Left lung (tissue), 10 donors: ENCODE measurements around the gene TMEM132A. TPM values are rescaled to one million over a fixed set of nuclear protein-coding genes. Genes with fewer than 3 reads are reported as not detected.

Experiments used
- ATAC-seq: fragments of 200-7000 bp; cut with Tn5 transposase; one replicate; pipeline ENCODE4 v1.9.1; 2020; ENCODE audit warnings: moderate library complexity
- DNase-seq, 4 donors: peaks; one replicate each; pipeline ENCODE4 v3.0.0-alpha.2; 2013 to 2020
- H3K27ac ChIP-seq, 2 donors: fragments of 200-600 bp; sonication (generic) in 1 of 2; one replicate each; pipeline versions ENCODE4 v1.5.0 to v1.8.0; 2020 to 2021
- H3K27me3 ChIP-seq, 2 donors: fragments of 200-600 bp; sonication (generic) in 1 of 2; one replicate each; pipeline versions ENCODE4 v1.5.0 to v1.8.0; 2020 to 2021
- H3K36me3 ChIP-seq, 2 donors: fragments of 200-600 bp; sonication (generic) in 1 of 2; one replicate each; pipeline versions ENCODE4 v1.5.0 to v1.8.0; 2020 to 2021
- H3K4me1 ChIP-seq, 2 donors: fragments of 200-600 bp; one replicate each; pipeline ENCODE4 v1.8.0; 2021
- H3K4me3 ChIP-seq, 2 donors: fragments of 200-600 bp; sonication (generic) in 1 of 2; one replicate each; pipeline versions ENCODE4 v1.5.0 to v1.8.0; 2020 to 2021; ENCODE audit warnings: mild to moderate bottlenecking in 1 of 2
- H3K9me3 ChIP-seq, 2 donors: fragments of 200-600 bp; sonication (generic) in 1 of 2; one replicate each; pipeline versions ENCODE4 v1.5.0 to v1.8.0; 2020 to 2021
- intact Hi-C, 2 donors: fragments of 100-400 bp; cut with DNase I; formaldehyde crosslinking; loops; one replicate each; pipeline versions ENCODE4 v1.11.2 to v1.14.2; 2022
- polyA plus RNA-seq, 6 donors: library from polyadenylated mRNA; unstranded; fragments of 120-200 nt; gene quantifications; one replicate each; pipeline ENCODE4 v1.2.1, GENCODE V29; 2013; ENCODE audit not compliant: insufficient read length in 6 of 6
- total RNA-seq, 2 donors: library from RNA; stranded (reverse); fragmentation: NEBNext Ultra II Directional; extraction: Animal tissue kit (Norgen Biotek cat#: 25700); gene quantifications; one replicate each; pipeline ENCODE4 v1.2.1, GENCODE V29; 2021
- TF ChIP-seq, protein P1 (sequence below), 2 donors: fragments of 200-600 bp; sonication (generic) in 1 of 2; IDR thresholded peaks; one replicate each; pipeline versions ENCODE4 v1.5.0 to v1.8.0; 2021; ENCODE audit warnings: antibody characterized with exemption in 2 of 2
- donor health status: DM: no; HTN: yes; CAD: no.
- donor health status: DM: no; HTN: no; CAD: no.

The TMEM132A gene
- total and polyA plus RNA-seq, 8 donors = 12.3 to 67.8 (median 43.2) TPM

DNA sequence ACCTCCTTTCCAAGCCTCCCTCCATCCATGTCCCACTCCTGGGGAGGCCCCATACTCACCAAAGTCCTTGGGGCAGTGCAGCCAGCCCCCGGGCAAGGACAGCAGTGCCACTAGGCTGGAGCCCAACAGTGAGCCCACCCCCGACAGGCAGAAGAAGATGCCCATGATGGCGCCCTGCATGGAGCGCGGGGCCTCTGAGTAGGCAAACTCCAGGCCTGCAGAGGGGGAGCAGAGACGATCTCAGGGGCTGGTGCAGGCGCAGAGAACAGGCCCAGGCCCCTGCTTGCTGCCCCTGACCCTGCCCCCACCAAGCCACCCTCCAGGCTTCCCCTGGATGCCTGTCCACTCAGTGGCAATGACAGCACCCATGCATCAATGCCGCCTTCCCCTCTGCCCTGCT, 13.6 kb downstream of the TMEM132A start:
- intact Hi-C loops = no loop called here
- TF ChIP-seq, protein P1, sequence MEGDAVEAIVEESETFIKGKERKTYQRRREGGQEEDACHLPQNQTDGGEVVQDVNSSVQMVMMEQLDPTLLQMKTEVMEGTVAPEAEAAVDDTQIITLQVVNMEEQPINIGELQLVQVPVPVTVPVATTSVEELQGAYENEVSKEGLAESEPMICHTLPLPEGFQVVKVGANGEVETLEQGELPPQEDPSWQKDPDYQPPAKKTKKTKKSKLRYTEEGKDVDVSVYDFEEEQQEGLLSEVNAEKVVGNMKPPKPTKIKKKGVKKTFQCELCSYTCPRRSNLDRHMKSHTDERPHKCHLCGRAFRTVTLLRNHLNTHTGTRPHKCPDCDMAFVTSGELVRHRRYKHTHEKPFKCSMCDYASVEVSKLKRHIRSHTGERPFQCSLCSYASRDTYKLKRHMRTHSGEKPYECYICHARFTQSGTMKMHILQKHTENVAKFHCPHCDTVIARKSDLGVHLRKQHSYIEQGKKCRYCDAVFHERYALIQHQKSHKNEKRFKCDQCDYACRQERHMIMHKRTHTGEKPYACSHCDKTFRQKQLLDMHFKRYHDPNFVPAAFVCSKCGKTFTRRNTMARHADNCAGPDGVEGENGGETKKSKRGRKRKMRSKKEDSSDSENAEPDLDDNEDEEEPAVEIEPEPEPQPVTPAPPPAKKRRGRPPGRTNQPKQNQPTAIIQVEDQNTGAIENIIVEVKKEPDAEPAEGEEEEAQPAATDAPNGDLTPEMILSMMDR (IDR thresholded peaks at IDR 0.05) = no peak
- H3K36me3 ChIP-seq = peaks cover 0 to 71% of the 10 kb centered on the region in 2 donors
- DNase-seq (no peak), ATAC-seq (no peak)
- H3K9me3 ChIP-seq = no peaks in the 10 kb centered on the region
- peaks cover 0 to 6% of the 10 kb centered on the region in 2 donors for H3K4me1 ChIP-seq
- H3K4me3 ChIP-seq = no peak overlapping the region
- H3K27me3 ChIP-seq = no peaks in the 10 kb centered on the region
- H3K27ac ChIP-seq = peak overlapping the region in 1 of 2 donors; percentile 53

DNA sequence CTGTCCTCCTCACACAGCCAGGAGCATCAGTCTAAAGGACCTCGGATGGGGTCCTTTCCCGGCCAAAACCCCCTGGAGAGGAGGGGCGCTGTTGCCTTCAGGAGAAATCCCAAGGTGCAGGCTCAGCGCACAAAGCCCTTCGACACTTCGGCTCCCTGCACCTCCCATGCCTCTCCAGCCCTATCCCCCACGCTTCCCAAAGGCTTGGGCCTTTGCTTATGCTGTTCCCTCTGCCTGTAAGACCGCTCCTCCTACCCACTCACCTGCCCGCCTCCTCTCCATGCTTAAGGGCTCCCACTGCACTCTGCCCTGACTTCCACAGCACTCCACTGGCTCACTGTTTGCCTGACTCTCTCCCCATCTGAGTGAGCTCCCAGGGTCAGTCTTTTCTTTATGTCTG, 14.2 kb downstream of the TMEM132A start:
- H3K36me3 ChIP-seq = peaks cover 0 to 78% of the 10 kb centered on the region in 2 donors
- no peak for ATAC-seq
- TF ChIP-seq, protein P1 (IDR thresholded peaks at IDR 0.05) = no peak
- DNase-seq = no peak
- H3K27ac ChIP-seq = no peak overlapping the region
- no peaks in the 10 kb centered on the region for H3K9me3 ChIP-seq
- peaks cover 4 to 12% of the 10 kb centered on the region in 2 donors for H3K4me1 ChIP-seq
- intact Hi-C loops = no loop called here
- no peaks in the 10 kb centered on the region for H3K27me3 ChIP-seq
- H3K4me3 ChIP-seq = no peak overlapping the region

DNA sequence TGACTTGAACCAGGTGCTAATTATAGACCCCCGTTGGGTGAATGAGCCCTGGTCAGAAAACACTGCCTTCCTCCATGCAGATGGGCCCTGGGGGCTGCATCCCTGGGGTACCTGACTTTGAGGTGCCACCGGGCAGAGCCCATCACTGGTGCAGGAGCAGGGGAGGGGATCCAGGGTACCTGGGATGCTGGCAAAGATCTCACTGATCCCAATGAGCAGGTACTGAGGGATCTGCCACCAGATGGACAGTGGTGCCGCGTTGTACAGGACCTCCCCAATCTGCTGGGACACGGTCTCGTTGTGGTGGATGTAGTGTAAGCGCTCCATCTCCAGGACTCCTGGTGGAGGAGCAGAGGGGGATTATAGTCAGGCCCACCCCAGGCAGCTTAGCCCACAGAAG, 15.0 kb downstream of the TMEM132A start:
- ATAC-seq (no peak), DNase-seq (peak in 1 of 4 donors; percentile 22)
- intact Hi-C loops = no loop called here
- TF ChIP-seq, protein P1 (IDR thresholded peaks at IDR 0.05) = no peak
- no peak overlapping the region for H3K27ac ChIP-seq
- no peaks in the 10 kb centered on the region for H3K27me3 ChIP-seq
- H3K4me3 ChIP-seq = no peak overlapping the region
- H3K36me3 ChIP-seq = peaks cover 0 to 86% of the 10 kb centered on the region in 2 donors
- H3K9me3 ChIP-seq = no peaks in the 10 kb centered on the region
- H3K4me1 ChIP-seq = peaks cover 4 to 15% of the 10 kb centered on the region in 2 donors

DNA sequence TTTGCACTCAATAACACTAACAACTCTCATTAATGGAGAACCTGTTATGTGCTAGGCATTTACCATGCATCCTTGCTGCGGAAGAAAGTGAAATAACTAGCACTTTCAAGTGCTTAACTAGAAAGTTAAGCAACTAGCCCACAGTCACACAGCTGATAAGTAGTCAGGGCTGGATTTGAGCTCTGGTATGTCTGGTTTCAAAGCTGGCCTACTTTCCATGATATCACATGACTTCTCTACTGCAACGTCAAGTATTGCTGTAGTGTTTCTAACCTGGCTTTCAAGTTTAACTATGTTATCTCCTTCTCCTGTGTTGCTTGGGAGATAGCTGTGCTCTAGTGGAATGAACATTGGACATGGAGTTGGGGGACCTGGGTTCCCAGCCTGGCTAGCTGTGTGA, 15.6 kb downstream of the TMEM132A start:
- peak in 2 of 4 donors; percentile 27 to 54 for DNase-seq
- TF ChIP-seq, protein P1 (IDR thresholded peaks at IDR 0.05) = no peak
- Histone ChIP-seq H3K27ac (peak overlapping the region in 1 of 2 donors; percentile 45), H3K27me3 (no peaks in the 10 kb centered on the region), H3K4me1 (peaks cover 4 to 15% of the 10 kb centered on the region in 2 donors), H3K4me3 (no peak overlapping the region), H3K36me3 (peaks cover 0 to 91% of the 10 kb centered on the region in 2 donors), H3K9me3 (no peaks in the 10 kb centered on the region)
- peak; percentile 64 for ATAC-seq
- intact Hi-C loops = no loop called here

DNA sequence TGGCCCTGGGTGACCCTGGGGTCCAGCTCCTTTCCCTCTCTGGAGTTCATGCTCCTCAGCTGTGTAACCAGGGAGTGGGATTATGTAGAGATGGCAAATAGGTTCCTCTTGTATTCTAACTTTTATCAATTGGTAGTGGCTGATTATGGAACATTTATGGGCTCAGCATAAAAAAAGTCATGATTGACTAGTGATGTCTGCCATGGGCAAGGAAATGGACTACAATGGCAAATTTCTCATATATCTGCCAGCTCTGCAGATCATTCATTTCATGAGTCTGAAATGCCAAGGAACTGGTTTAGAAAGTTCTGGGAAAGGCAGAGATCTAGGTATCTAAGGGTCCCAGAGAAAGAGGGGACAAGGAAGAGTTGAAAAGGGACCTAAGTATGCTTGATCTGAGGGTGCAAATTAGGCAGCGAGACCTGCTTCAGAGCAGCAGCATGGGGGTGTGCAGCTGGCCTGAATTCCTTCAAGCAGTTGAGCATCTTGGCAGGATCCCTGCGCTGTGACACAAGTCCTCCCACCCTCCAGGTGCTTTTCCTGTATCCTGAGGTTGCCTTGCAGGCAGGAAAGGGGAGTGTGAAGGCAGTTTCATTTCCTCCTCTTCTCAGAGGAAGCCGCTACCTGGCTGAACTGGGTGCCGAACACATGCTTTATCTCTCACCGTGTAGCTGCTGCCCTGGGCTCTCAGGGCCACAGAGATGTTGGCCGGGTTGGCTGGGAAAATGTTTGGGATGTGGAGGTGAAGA, 17.3 kb downstream of the TMEM132A start:
- Histone ChIP-seq H3K4me3 (no peak overlapping the region), H3K27ac (no peak overlapping the region), H3K36me3 (peaks cover 0 to 99% of the 10 kb centered on the region in 2 donors), H3K9me3 (no peaks in the 10 kb centered on the region), H3K4me1 (peaks cover 4 to 12% of the 10 kb centered on the region in 2 donors), H3K27me3 (no peaks in the 10 kb centered on the region)
- ATAC-seq (no peak), DNase-seq (peak in 1 of 4 donors; percentile 15)
- TF ChIP-seq, protein P1 (IDR thresholded peaks at IDR 0.05) = no peak
- intact Hi-C loops = no loop called here
